GM23248 (cell line): ENCODE measurements around the gene PARD3B. TPM values are rescaled to one million over a fixed set of nuclear protein-coding genes. Genes with fewer than 3 reads are reported as not detected.
A peak's percentile ranks its signal among the peaks of the same experiment; 100 is the strongest.

Source experiments
- DNase-seq: peaks from one replicate; pipeline ENCODE4 v3.0.0-alpha.2; 2015
- H2AFZ ChIP-seq: fragments of 200-600 bp; sonication (generic); 2 replicates; pipeline ENCODE4 v1.6.1; 2016; ENCODE audit warnings: antibody characterized with exemption
- H3F3A ChIP-seq: fragments of 200-600 bp; sonication (generic); 2 replicates; pipeline ENCODE4 v1.6.1; 2016; ENCODE audit warnings: mild to moderate bottlenecking, antibody characterized with exemption, mixed run types; ENCODE audit not compliant: insufficient read depth
- H3K27ac ChIP-seq: fragments of 200-600 bp; sonication (generic); 2 replicates; pipeline ENCODE4 v1.5.1; 2016; ENCODE audit warnings: mild to moderate bottlenecking
- H3K27me3 ChIP-seq: fragments of 200-600 bp; sonication (generic); replicated peaks from 2 replicates; pipeline ENCODE4 v1.6.1; 2016; ENCODE audit warnings: mild to moderate bottlenecking; ENCODE audit not compliant: insufficient read depth
- H3K36me3 ChIP-seq: fragments of 200-600 bp; sonication (generic); 2 replicates; pipeline ENCODE4 v1.6.1; 2016; ENCODE audit warnings: low read depth, mild to moderate bottlenecking
- H3K4me1 ChIP-seq: fragments of 200-600 bp; sonication (generic); 2 replicates; pipeline ENCODE4 v1.6.1; 2016; ENCODE audit warnings: mild to moderate bottlenecking; ENCODE audit not compliant: insufficient read depth
- H3K4me2 ChIP-seq: fragments of 200-600 bp; sonication (generic); one replicate; pipeline ENCODE4 v1.6.1; 2016; ENCODE audit warnings: mild to moderate bottlenecking; ENCODE audit not compliant: unreplicated experiment
- H3K4me3 ChIP-seq: fragments of 200-600 bp; sonication (generic); 2 replicates; pipeline ENCODE4 v1.5.1; 2016; ENCODE audit warnings: mild to moderate bottlenecking
- H3K79me2 ChIP-seq: fragments of 200-600 bp; sonication (generic); 2 replicates; pipeline ENCODE4 v1.6.1; 2016; ENCODE audit warnings: mild to moderate bottlenecking; ENCODE audit not compliant: insufficient read depth
- H3K9ac ChIP-seq: fragments of 200-600 bp; sonication (generic); 2 replicates; pipeline ENCODE4 v1.6.1; 2016; ENCODE audit warnings: mild to moderate bottlenecking
- H3K9me2 ChIP-seq: fragments of 200-600 bp; sonication (generic); 2 replicates; pipeline ENCODE4 v1.6.1; 2016; ENCODE audit warnings: mixed run types, mild to moderate bottlenecking, moderate library complexity; ENCODE audit not compliant: insufficient read depth
- H3K9me3 ChIP-seq: fragments of 200-600 bp; sonication (generic); one replicate; pipeline ENCODE4 v1.6.1; 2017; ENCODE audit warnings: low read depth
- H4K20me1 ChIP-seq: fragments of 200-600 bp; sonication (generic); 2 replicates; pipeline ENCODE4 v1.6.0; 2016; ENCODE audit not compliant: insufficient read depth
- EZH2 ChIP-seq: fragments of 200-600 bp; sonication (generic); IDR thresholded peaks from 2 replicates; pipeline ENCODE4 v1.6.1; 2018; ENCODE audit warnings: antibody characterized with exemption, mild to moderate bottlenecking; ENCODE audit not compliant: insufficient read depth, poor library complexity, severe bottlenecking
- EZH2phosphoT487 ChIP-seq: fragments of 200-600 bp; sonication (generic); IDR thresholded peaks from 2 replicates; pipeline ENCODE4 v1.6.1; 2018; ENCODE audit warnings: antibody characterized with exemption, moderate library complexity, mild to moderate bottlenecking, low read depth; ENCODE audit not compliant: insufficient read depth
- WGBS, 2 experiments: methylation state at CpG; one replicate each; pipeline ENCODE4 v1.1.6; 2015 to 2017; ENCODE audit warnings: low lambda C conversion rate in 2 of 2, low coverage in 1 of 2; ENCODE audit errors: missing lambda C conversion rate in 2 of 2; 5-methylcytosine and 5-hydroxymethylcytosine counted together
- in situ Hi-C: fragments of 300-500 bp; cut with MboI; formaldehyde crosslinking; loops from 2 replicates; pipeline ENCODE4 v1.15.0; 2020
- polyA plus RNA-seq: library from polyadenylated mRNA; unstranded; fragments of >200 nt; fragmentation: Nextera tagmentation; extraction: Ambion mirVana; gene quantifications from 2 replicates; pipeline ENCODE4 v1.2.1, GENCODE V29; 2016
- total RNA-seq: library from RNA; depleted of rRNA; stranded (reverse); fragments of >200 nt; shearing (Covaris generic); gene quantifications from 2 replicates; pipeline ENCODE4 v1.2.3, GENCODE V29; 2014

Gene PARD3B
- total and polyA plus RNA-seq, 2 experiments from 2014 or later, result 2.5 to 6.9 TPM

DNA sequence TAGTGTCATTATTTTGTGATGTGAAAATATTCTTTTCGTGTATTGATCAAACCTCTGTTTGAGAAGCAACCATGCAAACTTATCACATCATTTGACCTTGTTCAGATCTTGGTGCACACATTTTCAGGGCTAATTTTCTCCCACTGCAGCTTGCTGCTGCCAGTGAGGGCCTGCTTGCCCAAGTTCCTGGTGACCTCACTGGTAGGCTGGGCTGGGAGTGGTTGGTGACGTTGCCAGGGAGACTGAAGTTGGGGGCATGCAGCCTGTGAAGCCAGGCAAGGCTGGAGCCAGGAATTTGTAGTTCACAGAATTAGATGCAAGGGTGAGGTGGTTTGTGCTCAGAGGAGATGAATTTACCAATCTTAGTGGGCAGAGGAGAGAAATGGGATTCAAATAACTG is 38.5 kb downstream of the PARD3B start:
- WGBS, 2 experiments, result 47% methylated on average over 2 of the region's 2 CpGs
- peak; percentile 25 for DNase-seq
- no peaks in the 10 kb centered on the region for H3K79me2 ChIP-seq

DNA sequence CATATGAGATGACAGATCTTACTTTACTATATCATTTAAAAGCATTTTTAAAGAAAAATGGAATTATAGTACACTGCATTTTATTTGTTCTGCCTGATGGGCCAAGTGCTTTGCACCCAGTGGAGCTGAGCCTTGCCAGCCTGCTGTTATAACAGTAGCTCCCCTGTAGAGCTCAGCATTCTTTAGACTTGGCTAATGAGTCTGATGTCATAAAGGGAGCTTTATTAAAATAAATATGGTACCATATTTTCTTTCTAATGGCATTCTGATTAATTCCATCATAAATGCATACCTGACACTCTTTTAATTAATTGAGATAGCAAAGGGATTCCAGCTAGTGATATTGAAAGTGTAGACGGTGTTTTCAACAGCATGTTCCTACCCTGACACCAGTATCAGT is 40.7 kb downstream of the PARD3B start:
- Histone ChIP-seq H3K4me3 (no peak overlapping the region), H3K9me2 (no peaks in the 10 kb centered on the region), H3K36me3 (no peaks in the 10 kb centered on the region), H3K4me1 (no peaks in the 10 kb centered on the region), H3K9ac (no peak overlapping the region), H3K27me3 (no peaks in the 10 kb centered on the region), H3K4me2 (no peak overlapping the region), H3F3A (no peaks in the 10 kb centered on the region), H3K27ac (no peak overlapping the region), H4K20me1 (no peaks in the 10 kb centered on the region), H3K79me2 (no peaks in the 10 kb centered on the region), H2AFZ (no peak overlapping the region), H3K9me3 (no peaks in the 10 kb centered on the region)
- in situ Hi-C loops, result no loop called here
- DNase-seq, result no peak
- TF ChIP-seq EZH2phosphoT487, result no peak
- TF ChIP-seq EZH2, result no peak
- 95 to 96% methylated on average over 1 of the region's 1 CpG for WGBS, 2 experiments

More for the DNA sequence above, 38.5 kb downstream of the PARD3B start:
- H2AFZ ChIP-seq, result no peak overlapping the region
- H3K27ac ChIP-seq, result no peak overlapping the region
- no peaks in the 10 kb centered on the region for H3F3A ChIP-seq
- no peaks in the 10 kb centered on the region for H3K36me3 ChIP-seq
- TF ChIP-seq EZH2phosphoT487, result no peak
- TF ChIP-seq EZH2, result no peak
- H3K4me3 ChIP-seq, result no peak overlapping the region
- H4K20me1 ChIP-seq, result no peaks in the 10 kb centered on the region
- no peak overlapping the region for H3K4me2 ChIP-seq
- no peaks in the 10 kb centered on the region for H3K27me3 ChIP-seq
- H3K9me2 ChIP-seq, result no peaks in the 10 kb centered on the region
- H3K4me1 ChIP-seq, result no peaks in the 10 kb centered on the region
- H3K9ac ChIP-seq, result no peak overlapping the region
- H3K9me3 ChIP-seq, result no peaks in the 10 kb centered on the region
- in situ Hi-C loops, result no loop called here

DNA sequence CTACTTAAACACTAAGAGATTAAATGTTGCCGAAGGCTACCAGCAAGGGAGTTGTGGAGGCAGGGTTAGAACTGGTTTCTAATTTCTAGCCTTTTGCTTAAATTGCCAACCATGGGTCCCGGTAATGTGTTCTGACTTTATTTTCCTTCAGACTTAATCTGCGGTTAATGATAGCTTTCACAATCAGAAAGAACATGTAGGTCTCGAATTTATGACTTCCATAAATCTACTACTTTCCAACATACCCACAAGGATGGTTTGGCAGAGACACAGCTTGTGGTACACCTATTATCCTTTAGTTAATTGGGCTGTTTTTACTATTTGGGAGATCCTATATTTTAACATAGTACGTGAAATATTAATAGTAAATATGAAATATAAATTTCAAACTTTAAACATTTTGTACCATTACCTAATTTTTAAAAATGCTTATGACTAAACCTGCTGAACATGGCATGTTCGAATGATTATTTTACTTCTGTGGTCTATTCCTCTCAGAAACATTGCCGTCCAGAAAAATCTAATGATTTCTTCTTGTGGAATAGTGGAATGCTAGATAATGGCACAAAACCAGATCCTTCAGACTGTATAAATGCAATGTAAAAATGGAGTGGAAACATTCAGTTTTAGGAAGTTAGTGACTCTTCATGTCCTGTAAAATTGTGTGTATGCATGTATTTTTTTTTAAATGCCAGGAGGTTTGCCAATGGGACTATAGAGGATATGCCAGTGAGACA is 41.3 kb downstream of the PARD3B start:
- H3F3A ChIP-seq, result no peaks in the 10 kb centered on the region
- H3K4me3 ChIP-seq, result no peak overlapping the region
- no peak overlapping the region for H2AFZ ChIP-seq
- no peaks in the 10 kb centered on the region for H3K9me2 ChIP-seq
- no peaks in the 10 kb centered on the region for H3K27me3 ChIP-seq
- WGBS, 2 experiments, result 88 to 90% methylated on average over 7 of the region's 7 CpGs
- no peaks in the 10 kb centered on the region for H4K20me1 ChIP-seq
- no peaks in the 10 kb centered on the region for H3K4me1 ChIP-seq
- no peaks in the 10 kb centered on the region for H3K9me3 ChIP-seq
- no peak overlapping the region for H3K27ac ChIP-seq
- no peak overlapping the region for H3K9ac ChIP-seq
- in situ Hi-C loops, result no loop called here
- H3K4me2 ChIP-seq, result no peak overlapping the region
- no peaks in the 10 kb centered on the region for H3K79me2 ChIP-seq
- no peaks in the 10 kb centered on the region for H3K36me3 ChIP-seq
- DNase-seq, result no peak
- no peak for TF ChIP-seq EZH2
- TF ChIP-seq EZH2phosphoT487, result no peak

DNA sequence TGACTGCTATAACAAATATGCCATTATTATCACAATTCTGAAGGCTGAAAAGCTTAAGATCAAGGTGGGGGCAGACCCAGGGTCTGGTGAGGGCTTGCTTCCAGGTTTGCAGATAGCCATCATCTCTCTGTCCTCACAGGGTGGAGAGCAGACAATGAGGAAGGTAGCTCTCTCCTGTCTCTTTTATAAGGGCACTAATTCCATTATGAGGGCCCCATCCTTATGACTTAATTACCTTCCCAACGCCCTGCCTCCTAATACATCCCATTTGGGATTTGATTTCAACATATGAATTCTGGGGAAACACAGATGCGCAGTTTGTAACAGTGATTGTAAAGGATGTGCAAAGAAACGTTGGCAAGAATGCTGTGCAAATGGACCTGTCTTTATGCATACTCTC is 44.8 kb downstream of the PARD3B start:
- Histone ChIP-seq H3K4me3 (no peak overlapping the region), H4K20me1 (no peaks in the 10 kb centered on the region), H3K79me2 (no peaks in the 10 kb centered on the region), H3K9me3 (no peaks in the 10 kb centered on the region), H3K4me2 (no peak overlapping the region), H3F3A (no peaks in the 10 kb centered on the region), H3K27me3 (no peaks in the 10 kb centered on the region), H3K27ac (no peak overlapping the region), H3K36me3 (no peaks in the 10 kb centered on the region), H2AFZ (no peak overlapping the region), H3K9ac (no peak overlapping the region), H3K4me1 (no peaks in the 10 kb centered on the region), H3K9me2 (0 out of 2 replicates have a peak, but pooled peaks cover 4% of the 10 kb centered on the region)
- in situ Hi-C loops, result no loop called here
- no peak for DNase-seq
- TF ChIP-seq EZH2 (no peak), EZH2phosphoT487 (no peak)
- 70 to 72% methylated on average over 3 of the region's 3 CpGs for WGBS, 2 experiments
